Osteoblast (primary cell): ENCODE results near the gene FBXL12. TPM values are rescaled to one million over a fixed set of nuclear protein-coding genes. Genes with fewer than 3 reads are reported as not detected.
A peak's percentile ranks its signal among the peaks of the same experiment; 100 is the strongest.
"Not testable (repeated sequence)": the region's sequence is repeated elsewhere in the genome, so short reads cannot be mapped to it uniquely, and the experiment has no call there.

Source experiments
- DNase-seq: peaks from one replicate; pipeline ENCODE4 v3.0.0; 2011; ENCODE audit warnings: low spot score, mixed read lengths; ENCODE audit not compliant: insufficient read length; ENCODE audit errors: missing footprints
- H2AFZ ChIP-seq: 2 replicates; pipeline ENCODE4 v1.6.0; 2011; ENCODE audit warnings: mild to moderate bottlenecking, low read length
- H3K27ac ChIP-seq: 2 replicates; pipeline ENCODE4 v1.5.1; 2011; ENCODE audit warnings: mild to moderate bottlenecking, low read depth, low read length, moderate library complexity
- H3K27me3 ChIP-seq: 2 replicates; pipeline ENCODE4 v1.6.0; 2012; ENCODE audit warnings: mild to moderate bottlenecking, control low read depth, inconsistent platforms, low read length, moderate library complexity; ENCODE audit not compliant: insufficient read depth
- H3K36me3 ChIP-seq: 2 replicates; pipeline ENCODE4 v1.5.1; 2011; ENCODE audit warnings: mild to moderate bottlenecking, low read length, control low read depth, moderate library complexity; ENCODE audit not compliant: insufficient read depth
- H3K4me1 ChIP-seq: 2 replicates; pipeline ENCODE4 v1.5.1; 2011; ENCODE audit warnings: mild to moderate bottlenecking, low read length, control low read depth, moderate library complexity; ENCODE audit not compliant: insufficient read depth
- H3K4me2 ChIP-seq: 2 replicates; pipeline ENCODE4 v1.6.0; 2011; ENCODE audit warnings: mild to moderate bottlenecking, low read length; ENCODE audit not compliant: insufficient read depth
- H3K4me3 ChIP-seq: fragments of 200-600 bp; sonication (generic); 3 replicates; pipeline ENCODE4 v1.5.1; 2012; ENCODE audit warnings: mild to moderate bottlenecking, low read length, inconsistent platforms; ENCODE audit not compliant: insufficient read depth
- H3K79me2 ChIP-seq: 2 replicates; pipeline ENCODE4 v1.6.0; 2012; ENCODE audit warnings: mild to moderate bottlenecking, low read length, control low read depth, inconsistent platforms; ENCODE audit not compliant: insufficient read depth
- H3K9me3 ChIP-seq: 2 replicates; pipeline ENCODE4 v1.5.1; 2011; ENCODE audit warnings: low read depth, low read length, control low read depth
- H4K20me1 ChIP-seq: 2 replicates; pipeline ENCODE4 v1.6.0; 2012; ENCODE audit warnings: mild to moderate bottlenecking, low read length, control low read depth; ENCODE audit not compliant: insufficient read depth
- total RNA-seq: library from RNA; depleted of rRNA; stranded (reverse); fragments of >200 nt; gene quantifications from 2 replicates; pipeline ENCODE4 v1.2.3, GENCODE V29; 2012
- TF ChIP-seq, protein P1 (sequence below): IDR thresholded peaks from 2 replicates; pipeline ENCODE4 v1.5.1; 2011; ENCODE audit warnings: mild to moderate bottlenecking, low read depth, low read length, moderate library complexity; ENCODE audit errors: extremely low read depth

FBXL12 gene
- total RNA-seq, 1 donor = 23.9 TPM

DNA sequence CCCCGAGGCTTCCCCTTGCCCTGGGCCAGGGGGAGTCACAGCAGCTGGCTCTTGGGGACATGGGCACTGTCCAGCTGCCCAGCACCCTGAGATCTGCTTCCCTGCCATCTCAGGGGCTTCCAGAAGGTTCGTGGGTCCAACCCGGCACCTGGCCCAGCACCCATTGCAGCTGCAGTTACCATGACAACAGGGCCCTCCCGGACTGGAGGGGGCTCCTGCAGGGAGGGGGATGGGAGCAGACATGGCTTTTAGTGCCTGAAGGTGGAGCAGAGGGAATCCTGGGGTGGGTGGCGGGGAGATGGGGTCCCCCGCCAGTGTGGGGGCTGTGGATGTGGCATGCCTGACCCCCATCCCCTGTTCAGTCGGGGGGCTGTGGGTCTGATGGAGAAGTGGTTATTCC is 30.9 kb upstream of the FBXL12 start:
- peaks cover 11% of the 10 kb centered on the region for H3K4me1 ChIP-seq
- H3K4me3 ChIP-seq = no peak overlapping the region
- peaks cover 20% of the 10 kb centered on the region for H3K79me2 ChIP-seq
- H2AFZ ChIP-seq = no peak overlapping the region
- no peak overlapping the region for H3K4me2 ChIP-seq
- H3K36me3 ChIP-seq = peaks cover 7% of the 10 kb centered on the region
- H3K27me3 ChIP-seq = no peaks in the 10 kb centered on the region
- H3K9me3 ChIP-seq = no peaks in the 10 kb centered on the region
- peaks cover 26% of the 10 kb centered on the region for H4K20me1 ChIP-seq
- TF ChIP-seq, protein P1, sequence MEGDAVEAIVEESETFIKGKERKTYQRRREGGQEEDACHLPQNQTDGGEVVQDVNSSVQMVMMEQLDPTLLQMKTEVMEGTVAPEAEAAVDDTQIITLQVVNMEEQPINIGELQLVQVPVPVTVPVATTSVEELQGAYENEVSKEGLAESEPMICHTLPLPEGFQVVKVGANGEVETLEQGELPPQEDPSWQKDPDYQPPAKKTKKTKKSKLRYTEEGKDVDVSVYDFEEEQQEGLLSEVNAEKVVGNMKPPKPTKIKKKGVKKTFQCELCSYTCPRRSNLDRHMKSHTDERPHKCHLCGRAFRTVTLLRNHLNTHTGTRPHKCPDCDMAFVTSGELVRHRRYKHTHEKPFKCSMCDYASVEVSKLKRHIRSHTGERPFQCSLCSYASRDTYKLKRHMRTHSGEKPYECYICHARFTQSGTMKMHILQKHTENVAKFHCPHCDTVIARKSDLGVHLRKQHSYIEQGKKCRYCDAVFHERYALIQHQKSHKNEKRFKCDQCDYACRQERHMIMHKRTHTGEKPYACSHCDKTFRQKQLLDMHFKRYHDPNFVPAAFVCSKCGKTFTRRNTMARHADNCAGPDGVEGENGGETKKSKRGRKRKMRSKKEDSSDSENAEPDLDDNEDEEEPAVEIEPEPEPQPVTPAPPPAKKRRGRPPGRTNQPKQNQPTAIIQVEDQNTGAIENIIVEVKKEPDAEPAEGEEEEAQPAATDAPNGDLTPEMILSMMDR = no peak
- DNase-seq = no peak
- H3K27ac ChIP-seq = no peak overlapping the region

DNA sequence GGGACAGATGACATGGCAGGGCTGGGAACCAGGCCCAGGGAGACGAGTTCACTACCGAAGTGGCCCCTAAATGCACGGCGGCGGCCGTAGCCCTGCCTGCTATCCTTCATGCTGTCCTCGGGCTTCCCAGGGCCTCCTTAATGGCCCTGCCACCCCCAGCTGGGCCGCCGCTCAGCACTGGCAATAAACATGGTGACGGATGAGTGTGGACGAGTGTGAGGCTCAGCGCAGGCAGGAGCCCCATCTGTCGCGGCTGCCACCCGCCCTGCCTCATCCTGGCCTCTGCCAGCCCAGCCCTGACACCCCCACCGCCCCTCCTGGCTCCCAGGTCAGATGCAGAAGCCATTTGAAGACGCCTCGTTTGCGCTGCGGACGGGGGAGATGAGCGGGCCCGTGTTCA is 29.9 kb upstream of the FBXL12 start:
- H3K4me2 ChIP-seq = no peak overlapping the region
- H3K36me3 ChIP-seq = peaks cover 15% of the 10 kb centered on the region
- peaks cover 28% of the 10 kb centered on the region for H4K20me1 ChIP-seq
- no peaks in the 10 kb centered on the region for H3K9me3 ChIP-seq
- no peak overlapping the region for H2AFZ ChIP-seq
- peaks cover 26% of the 10 kb centered on the region for H3K79me2 ChIP-seq
- H3K27ac ChIP-seq = no peak overlapping the region
- H3K27me3 ChIP-seq = no peaks in the 10 kb centered on the region
- TF ChIP-seq, protein P1 = no peak
- no peak for DNase-seq
- peaks cover 11% of the 10 kb centered on the region for H3K4me1 ChIP-seq
- H3K4me3 ChIP-seq = no peak overlapping the region

DNA sequence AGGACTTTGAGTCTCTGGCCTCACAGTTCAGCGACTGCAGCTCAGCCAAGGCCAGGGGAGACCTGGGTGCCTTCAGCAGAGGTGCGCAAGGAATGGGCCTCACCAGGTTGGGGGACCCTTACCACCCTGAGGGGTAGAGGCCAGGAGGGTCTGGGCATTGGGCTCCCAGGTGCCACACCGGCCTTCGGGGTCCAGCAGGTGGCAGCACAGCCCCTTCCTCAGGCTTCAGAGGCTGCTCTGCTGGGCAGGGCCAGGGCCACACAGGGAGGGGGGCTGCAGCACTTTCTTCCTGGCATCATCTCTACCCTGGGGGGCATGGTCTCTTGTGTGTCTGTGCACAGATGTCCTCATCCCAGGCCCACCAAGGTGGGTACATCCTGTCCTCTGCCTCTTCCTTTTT is 29.2 kb upstream of the FBXL12 start:
- peaks cover 20% of the 10 kb centered on the region for H3K36me3 ChIP-seq
- peaks cover 11% of the 10 kb centered on the region for H3K4me1 ChIP-seq
- H2AFZ ChIP-seq = no peak overlapping the region
- TF ChIP-seq, protein P1 = peak; percentile 27
- no peak overlapping the region for H3K27ac ChIP-seq
- no peaks in the 10 kb centered on the region for H3K9me3 ChIP-seq
- H3K4me3 ChIP-seq = no peak overlapping the region
- no peaks in the 10 kb centered on the region for H3K27me3 ChIP-seq
- no peak overlapping the region for H3K4me2 ChIP-seq
- H3K79me2 ChIP-seq = peaks cover 26% of the 10 kb centered on the region
- DNase-seq = no peak
- H4K20me1 ChIP-seq = peaks cover 28% of the 10 kb centered on the region

DNA sequence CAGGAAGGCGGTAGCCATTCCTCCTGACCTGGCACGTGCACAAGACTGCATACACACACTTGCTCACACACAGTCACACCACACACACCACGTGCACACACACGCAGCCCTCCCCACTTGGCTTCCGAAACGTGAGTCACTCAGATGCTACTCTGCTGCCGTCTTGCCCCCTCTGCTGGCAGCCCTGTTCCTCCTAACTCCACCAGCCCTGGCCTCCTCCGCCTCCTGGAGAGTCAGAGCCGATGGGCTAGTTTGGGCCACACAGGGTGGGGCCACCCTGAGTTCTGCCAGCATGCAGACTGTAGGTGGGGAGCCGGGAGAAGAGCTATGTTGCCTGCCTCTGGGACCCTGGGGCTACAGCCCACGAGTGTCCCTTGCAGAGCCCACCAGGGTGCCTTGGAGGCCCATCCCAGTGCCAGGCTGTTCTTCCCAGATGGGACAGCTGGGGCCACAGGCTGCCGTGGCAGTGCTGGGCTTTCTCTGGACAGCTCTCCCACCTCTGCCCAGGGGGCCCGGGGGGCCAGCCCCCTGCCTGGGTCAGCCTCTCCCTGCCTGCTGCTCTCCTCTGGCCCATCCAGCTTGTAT is 28.3 kb upstream of the FBXL12 start:
- Histone ChIP-seq H3K4me1 (peaks cover 11% of the 10 kb centered on the region), H3K9me3 (no peaks in the 10 kb centered on the region), H3K36me3 (peaks cover 28% of the 10 kb centered on the region), H4K20me1 (peaks cover 28% of the 10 kb centered on the region), H3K27me3 (no peaks in the 10 kb centered on the region), H3K27ac (peak overlapping the region; percentile 85), H3K79me2 (peaks cover 29% of the 10 kb centered on the region), H2AFZ (no peak overlapping the region), H3K4me2 (no peak overlapping the region), H3K4me3 (no peak overlapping the region)
- peak; percentile 100 for DNase-seq
- TF ChIP-seq, protein P1 = peak; percentile 89

DNA sequence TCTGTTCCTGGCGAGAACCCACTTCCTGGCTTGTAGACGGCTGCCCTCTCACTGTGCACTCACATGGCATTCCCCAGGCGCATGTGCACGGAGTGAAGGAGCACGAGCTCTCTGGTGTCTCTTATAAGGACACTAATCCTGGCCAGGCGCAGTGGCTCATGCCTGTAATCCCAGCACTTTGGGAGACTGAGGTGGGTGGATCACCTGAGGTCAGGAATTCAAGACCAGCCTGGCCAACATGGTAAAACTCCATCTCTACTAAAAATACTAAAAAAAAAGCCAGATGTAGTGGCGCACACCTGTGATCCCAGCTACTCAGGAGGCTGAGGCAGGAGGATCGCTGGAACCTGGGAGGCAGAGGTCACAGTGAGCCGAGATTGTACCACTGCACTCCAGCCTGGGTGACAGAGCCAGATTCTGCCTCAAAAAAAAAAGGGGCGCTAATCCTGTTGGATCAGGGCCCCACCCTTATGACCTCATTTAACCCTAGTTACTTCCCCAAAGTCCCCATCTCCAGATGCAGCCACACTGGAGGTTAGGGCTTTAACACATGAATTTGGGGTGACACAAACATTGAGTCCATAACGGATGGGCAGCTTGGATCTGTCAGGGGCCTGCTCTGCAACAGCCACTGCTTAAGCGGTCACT is 24.9 kb upstream of the FBXL12 start:
- H3K4me2 ChIP-seq, H3K27ac ChIP-seq, H3K27me3 ChIP-seq, DNase-seq, H3K9me3 ChIP-seq, H3K4me3 ChIP-seq, H2AFZ ChIP-seq: not testable (repeated sequence)
- H3K4me1 ChIP-seq = peaks cover 11% of the 10 kb centered on the region
- H4K20me1 ChIP-seq = peaks cover 34% of the 10 kb centered on the region
- H3K36me3 ChIP-seq = peaks cover 46% of the 10 kb centered on the region
- peaks cover 37% of the 10 kb centered on the region for H3K79me2 ChIP-seq
